Muscle layer of colon (tissue), 2 donors: Measurements from ENCODE around the gene CEBPG.

Source experiments
- H3K27ac ChIP-seq: one replicate; pipeline ENCODE4 v1.7.0; 2013; ENCODE audit warnings: low read depth, mild to moderate bottlenecking, low read length, moderate library complexity
- H3K27me3 ChIP-seq, 2 donors: one replicate each; pipeline ENCODE4 v1.7.0; 2013; ENCODE audit warnings: low read length in 2 of 2, mild to moderate bottlenecking in 2 of 2; ENCODE audit not compliant: insufficient read depth in 2 of 2, control insufficient read depth in 1 of 2
- H3K36me3 ChIP-seq: one replicate; pipeline ENCODE4 v1.7.0; 2013; ENCODE audit warnings: mild to moderate bottlenecking, low read length; ENCODE audit not compliant: insufficient read depth
- H3K4me1 ChIP-seq: one replicate; pipeline ENCODE4 v1.7.0; 2013; ENCODE audit warnings: mild to moderate bottlenecking, low read length; ENCODE audit not compliant: insufficient read depth
- H3K4me3 ChIP-seq, 2 donors: one replicate each; pipeline ENCODE4 v1.7.0; 2013; ENCODE audit warnings: low read length in 2 of 2, low read depth in 1 of 2, mild to moderate bottlenecking in 1 of 2, moderate library complexity in 1 of 2
- H3K9ac ChIP-seq: one replicate; pipeline ENCODE4 v1.7.0; 2013; ENCODE audit warnings: low read length
- H3K9me3 ChIP-seq: one replicate; pipeline ENCODE4 v1.7.0; 2013; ENCODE audit warnings: mild to moderate bottlenecking, low read length
- donor health status: abdominal sarcoma.
- donor health status: Adenocarcinoma of cecum.

Gene CEBPG

GRCh38 chr19:33375156-33375836 lies 1.8 kb downstream of the CEBPG start:
- Histone ChIP-seq H3K4me3 (no peak overlapping the region), H3K9ac (peak overlapping the region; percentile 71), H3K27ac (no peak overlapping the region), H3K4me1 (peaks cover 19% of the 10 kb centered on the region), H3K36me3 (peaks cover 5% of the 10 kb centered on the region), H3K9me3 (no peaks in the 10 kb centered on the region), H3K27me3 (no peaks in the 10 kb centered on the region)

GRCh38 chr19:33375837-33376159 lies 2.3 kb downstream of the CEBPG start:
- Histone ChIP-seq H3K27ac (no peak overlapping the region), H3K36me3 (peaks cover 5% of the 10 kb centered on the region), H3K27me3 (no peaks in the 10 kb centered on the region), H3K9ac (no peak overlapping the region), H3K4me1 (peaks cover 19% of the 10 kb centered on the region), H3K4me3 (no peak overlapping the region), H3K9me3 (no peaks in the 10 kb centered on the region)

GRCh38 chr19:33376423-33376822 lies 2.9 kb downstream of the CEBPG start:
- Histone ChIP-seq H3K4me3 (no peak overlapping the region), H3K36me3 (peaks cover 9% of the 10 kb centered on the region), H3K4me1 (peaks cover 19% of the 10 kb centered on the region), H3K9me3 (no peaks in the 10 kb centered on the region), H3K27ac (no peak overlapping the region), H3K9ac (no peak overlapping the region), H3K27me3 (no peaks in the 10 kb centered on the region)

- H3K36me3 ChIP-seq = peaks cover 13% of the 10 kb centered on the region
- H3K27ac ChIP-seq = no peak overlapping the region
- no peak overlapping the region for H3K4me3 ChIP-seq
- peaks cover 19% of the 10 kb centered on the region for H3K4me1 ChIP-seq
- H3K9me3 ChIP-seq = no peaks in the 10 kb centered on the region
- H3K27me3 ChIP-seq = no peaks in the 10 kb centered on the region
- H3K9ac ChIP-seq = no peak overlapping the region
Measured at GRCh38 chr19:33376941-33377557, 3.5 kb downstream of the CEBPG start.

GRCh38 chr19:33377586-33378475 lies 4.3 kb downstream of the CEBPG start:
- peaks cover 13% of the 10 kb centered on the region for H3K36me3 ChIP-seq
- H3K4me1 ChIP-seq = peaks cover 19% of the 10 kb centered on the region
- no peak overlapping the region for H3K4me3 ChIP-seq
- H3K27ac ChIP-seq = no peak overlapping the region
- no peaks in the 10 kb centered on the region for H3K27me3 ChIP-seq
- no peak overlapping the region for H3K9ac ChIP-seq
- no peaks in the 10 kb centered on the region for H3K9me3 ChIP-seq

- Histone ChIP-seq H3K27me3 (no peaks in the 10 kb centered on the region), H3K36me3 (peaks cover 17% of the 10 kb centered on the region), H3K4me1 (peaks cover 19% of the 10 kb centered on the region), H3K9me3 (no peaks in the 10 kb centered on the region), H3K27ac (no peak overlapping the region), H3K4me3 (no peak overlapping the region), H3K9ac (no peak overlapping the region)
Measured at GRCh38 chr19:33379151-33379829, 5.8 kb downstream of the CEBPG start.

GRCh38 chr19:33381101-33381500 lies 7.6 kb downstream of the CEBPG start:
- Histone ChIP-seq H3K27me3 (no peaks in the 10 kb centered on the region), H3K4me1 (peaks cover 1% of the 10 kb centered on the region), H3K9me3 (no peaks in the 10 kb centered on the region), H3K9ac (no peak overlapping the region), H3K36me3 (peaks cover 17% of the 10 kb centered on the region), H3K4me3 (no peak overlapping the region), H3K27ac (no peak overlapping the region)

GRCh38 chr19:33382006-33382405 lies 8.5 kb downstream of the CEBPG start:
- H3K4me1 ChIP-seq = no peaks in the 10 kb centered on the region
- no peak overlapping the region for H3K4me3 ChIP-seq
- no peaks in the 10 kb centered on the region for H3K9me3 ChIP-seq
- no peak overlapping the region for H3K27ac ChIP-seq
- peaks cover 17% of the 10 kb centered on the region for H3K36me3 ChIP-seq
- no peaks in the 10 kb centered on the region for H3K27me3 ChIP-seq
- no peak overlapping the region for H3K9ac ChIP-seq

- no peak overlapping the region for H3K27ac ChIP-seq
- peaks cover 17% of the 10 kb centered on the region for H3K36me3 ChIP-seq
- H3K4me3 ChIP-seq = no peak overlapping the region
- no peaks in the 10 kb centered on the region for H3K27me3 ChIP-seq
- no peaks in the 10 kb centered on the region for H3K4me1 ChIP-seq
- H3K9me3 ChIP-seq = no peaks in the 10 kb centered on the region
- no peak overlapping the region for H3K9ac ChIP-seq
Measured at GRCh38 chr19:33382982-33383381, 9.5 kb downstream of the CEBPG start.

GRCh38 chr19:33383720-33384292 lies 10.3 kb downstream of the CEBPG start:
- H3K36me3 ChIP-seq = peaks cover 17% of the 10 kb centered on the region

GRCh38 chr19:33384983-33385382 lies 11.5 kb downstream of the CEBPG start:
- H3K36me3 ChIP-seq = peaks cover 13% of the 10 kb centered on the region
- H3K9me3 ChIP-seq = no peaks in the 10 kb centered on the region
- H3K9ac ChIP-seq = no peak overlapping the region
- H3K4me3 ChIP-seq = no peak overlapping the region
- peaks cover 20% of the 10 kb centered on the region for H3K4me1 ChIP-seq
- H3K27me3 ChIP-seq = no peaks in the 10 kb centered on the region
- no peak overlapping the region for H3K27ac ChIP-seq

More at GRCh38 chr19:33383720-33384292, 10.3 kb downstream of the CEBPG start:
- Histone ChIP-seq H3K27ac (no peak overlapping the region), H3K4me1 (peaks cover 8% of the 10 kb centered on the region), H3K27me3 (no peaks in the 10 kb centered on the region), H3K4me3 (no peak overlapping the region), H3K9ac (no peak overlapping the region), H3K9me3 (no peaks in the 10 kb centered on the region)
